Endothelial cell of umbilical vein (primary cell): Measurements from ENCODE around the gene COX7B2. TPM values are rescaled to one million over a fixed set of nuclear protein-coding genes. Genes with fewer than 3 reads are reported as not detected.

Experiments used
- BruUV-seq: library from RNA; stranded (reverse); fragments of 400-500 nt; replicated peaks from 2 replicates; lab custom pipeline; 2021; lab: Mats Ljungman, UMichigan
- CTCF ChIA-PET: fragments of 300-600, 350-600 bp; sonication (Branson Sonifier 250); formaldehyde crosslinking; loops from one replicate; lab custom pipeline; 2021; ENCODE audit warnings: antibody characterized with exemption, inconsistent platforms; lab: Charles Lee
- POLR2A ChIA-PET: fragments of 300-600, 350-600 bp; sonication (Branson Sonifier 250); formaldehyde crosslinking; loops from one replicate; lab custom pipeline; 2021; ENCODE audit warnings: antibody characterized with exemption, inconsistent platforms; lab: Charles Lee
- DNase-seq: peaks from one replicate; pipeline ENCODE4 v3.0.0-alpha.2; 2011; ENCODE audit warnings: low read depth, low spot score
- FAIRE-seq: peaks from 2 replicates; lab custom pipeline; 2011; peaks lifted over from hg19 to GRCh38; lab: Jason Lieb, UNC
- H2AFZ ChIP-seq: 2 replicates; pipeline ENCODE4 v1.6.0; 2012; ENCODE audit warnings: low read depth, low read length, control low read depth, inconsistent platforms
- H3K27ac ChIP-seq: 2 replicates; pipeline ENCODE4 v1.5.1; 2011; ENCODE audit warnings: low read depth, mild to moderate bottlenecking, control low read depth, low read length, moderate library complexity; ENCODE audit not compliant: insufficient read depth
- H3K27me3 ChIP-seq, 2 experiments: 2 replicates each; pipeline versions ENCODE4 v1.6.0 to v1.6.1; 2011; ENCODE audit warnings: low read length in 2 of 2, mixed read lengths in 1 of 2; ENCODE audit not compliant: control insufficient read depth in 2 of 2, insufficient read depth in 2 of 2
- H3K36me3 ChIP-seq, 2 experiments: 2 replicates in 1 of 2; 3 replicates in 1 of 2; pipeline ENCODE4 v1.5.1; 2011; ENCODE audit warnings: low read length in 2 of 2, mild to moderate bottlenecking in 1 of 2, moderate library complexity in 1 of 2; ENCODE audit not compliant: control insufficient read depth in 2 of 2, insufficient read depth in 2 of 2; ENCODE audit errors: extremely low read depth in 1 of 2
- H3K4me1 ChIP-seq: 3 replicates; pipeline ENCODE4 v1.5.1; 2011; ENCODE audit warnings: mild to moderate bottlenecking, low read length; ENCODE audit not compliant: control insufficient read depth, insufficient read depth; ENCODE audit errors: extremely low read depth
- H3K4me2 ChIP-seq: 2 replicates; pipeline ENCODE4 v1.6.1; 2011; ENCODE audit warnings: low read length, control low read depth, mixed read lengths; ENCODE audit not compliant: insufficient read depth
- H3K4me3 ChIP-seq, 3 experiments: fragments of 200-600 bp in 1 of 3; sonication (generic), shearing (Covaris generic) in 1 of 3; replicated peaks in 1 of 3; 2 replicates each; pipeline ENCODE4 v1.5.1; 2011 to 2016; ENCODE audit warnings: control low read depth in 3 of 3, low read length in 3 of 3, mild to moderate bottlenecking in 2 of 3, inconsistent platforms in 1 of 3, low read depth in 1 of 3, moderate library complexity in 1 of 3; ENCODE audit not compliant: insufficient read depth in 1 of 3
- H3K79me2 ChIP-seq: 2 replicates; pipeline ENCODE4 v1.6.0; 2012; ENCODE audit warnings: low read length, inconsistent platforms; ENCODE audit not compliant: control insufficient read depth, insufficient read depth
- H3K9ac ChIP-seq: replicated peaks from 2 replicates; pipeline ENCODE3; 2011; ENCODE audit warnings: low read length, control low read depth; ENCODE audit not compliant: insufficient read depth; ENCODE audit errors: extremely low read depth
- H3K9me1 ChIP-seq: replicated peaks from 3 replicates; pipeline ENCODE4 v1.6.0; 2011; ENCODE audit warnings: mild to moderate bottlenecking, low read length; ENCODE audit not compliant: control insufficient read depth, insufficient read depth; ENCODE audit errors: extremely low read depth
- H3K9me3 ChIP-seq: replicated peaks from 2 replicates; pipeline ENCODE4 v1.5.1; 2012; ENCODE audit warnings: low read length, inconsistent platforms; ENCODE audit not compliant: control insufficient read depth, insufficient read depth
- H4K20me1 ChIP-seq: replicated peaks from 2 replicates; pipeline ENCODE3; 2011; ENCODE audit warnings: mild to moderate bottlenecking, low read length; ENCODE audit not compliant: control insufficient read depth, insufficient read depth; ENCODE audit errors: extremely low read depth
- FOS ChIP-seq: IDR thresholded peaks from 2 replicates; pipeline ENCODE4 v1.6.1; 2011; ENCODE audit warnings: mild to moderate bottlenecking, low read length, moderate library complexity, borderline replicate concordance; ENCODE audit not compliant: insufficient read depth
- GATA2 ChIP-seq: IDR thresholded peaks from 2 replicates; pipeline ENCODE4 v1.7.0; 2011; ENCODE audit warnings: low read depth, mild to moderate bottlenecking, moderate library complexity, mixed read lengths, low read length; ENCODE audit not compliant: insufficient read length, insufficient read depth
- MYC ChIP-seq: IDR thresholded peaks from one replicate; pipeline ENCODE4 v1.6.1; 2011; ENCODE audit warnings: mild to moderate bottlenecking, low read depth, low read length
- POLR2A ChIP-seq: IDR thresholded peaks from 2 replicates; pipeline ENCODE4 v1.6.1; 2012; ENCODE audit warnings: low read depth, mild to moderate bottlenecking, control low read depth, low read length
- POLR2AphosphoS5 ChIP-seq: IDR thresholded peaks from 2 replicates; pipeline ENCODE4 v1.6.1; 2012; ENCODE audit warnings: low read depth, mild to moderate bottlenecking, control low read depth, low read length, moderate library complexity; ENCODE audit not compliant: insufficient read depth
- dilution Hi-C: fragments of 300-500 bp; cut with MboI; formaldehyde crosslinking; loops from one replicate; pipeline ENCODE4 v1.15.0; 2019; ENCODE audit warnings: low sequenced_read_pairs; ENCODE audit not compliant: extremely low pct_ligation_motif_present
- intact Hi-C: fragments of 100-400 bp; cut with micrococcal nuclease; formaldehyde crosslinking; loops from one replicate; pipeline ENCODE4 v1.10.0; 2022
- polyA plus RNA-seq, 4 experiments: library from polyadenylated mRNA; depleted of rRNA in 3 of 4; stranded (reverse) in 3 of 4; unstranded in 1 of 4; fragments of >200 nt; gene quantifications; 2 replicates each; pipeline versions ENCODE4 v1.2.1 to v1.2.3, GENCODE V29; 2011 to 2012; ENCODE audit warnings: missing spikeins in 1 of 4
- total RNA-seq: library from RNA; stranded (reverse); gene quantifications from 2 replicates; pipeline ENCODE4 v1.2.3, GENCODE V29; 2021
- TF ChIP-seq, protein P1 (sequence below): IDR thresholded peaks from 2 replicates; pipeline ENCODE4 v1.6.1; 2011; ENCODE audit not compliant: insufficient read depth, insufficient read length
- TF ChIP-seq, protein P2 (sequence below), 2 donors: IDR thresholded peaks; 1 replicate in 1 of 2; 2 replicates in 1 of 2; pipeline ENCODE4 v1.5.1; 2011; ENCODE audit warnings: low read length in 2 of 2, mild to moderate bottlenecking in 2 of 2, moderate library complexity in 2 of 2, control low read depth in 1 of 2, inconsistent platforms in 1 of 2, low read depth in 1 of 2; ENCODE audit not compliant: insufficient read depth in 1 of 2; ENCODE audit errors: extremely low read depth in 1 of 2

COX7B2 gene
- total and polyA plus RNA-seq, 2 donors (not counting 3 experiments of a cell fraction or from before 2014, with no cell fraction given), result not detected

DNA sequence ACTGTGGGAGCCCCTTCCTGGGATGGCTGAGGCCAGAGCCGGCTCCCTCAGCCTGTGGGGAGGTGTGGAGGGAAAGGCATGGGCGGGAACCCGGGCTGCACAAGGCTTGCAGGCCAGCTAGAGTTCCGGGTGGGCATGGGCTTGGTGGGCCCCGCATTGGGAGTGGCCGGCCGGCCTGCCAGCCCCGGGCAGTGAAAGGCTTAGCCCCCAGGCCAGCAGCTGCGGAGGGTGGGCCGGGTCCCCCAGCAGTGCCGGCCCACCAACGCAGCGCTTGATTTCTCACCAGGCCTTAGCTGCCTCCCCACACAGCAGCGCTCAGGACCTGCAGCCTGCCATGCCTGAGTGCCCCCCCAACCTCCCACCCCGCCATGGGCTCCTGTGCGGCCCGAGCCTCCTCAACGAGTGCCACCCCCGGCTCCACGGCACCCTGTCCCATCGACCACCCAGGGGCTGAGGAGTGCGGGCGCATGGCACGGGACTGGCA lies 78.0 kb downstream of the COX7B2 start:
- DNase-seq, result no peak
- no peak overlapping the region for H3K27ac ChIP-seq
- H3K4me2 ChIP-seq, result no peak overlapping the region
- no peak overlapping the region for H2AFZ ChIP-seq
- no peaks in the 10 kb centered on the region for H3K36me3 ChIP-seq
- no peaks in the 10 kb centered on the region for H3K4me1 ChIP-seq
- dilution Hi-C loops, result no loop called here
- no peaks in the 10 kb centered on the region for H3K79me2 ChIP-seq
- CTCF ChIA-PET, result interaction anchor here (0.8 kb wide), 1 partner anchor 292 kb away, joined by 3 read pairs; no protein-coding TSS in a partner anchor
- intact Hi-C loops, result no loop called here
- no peaks in the 10 kb centered on the region for H4K20me1 ChIP-seq
- H3K9ac ChIP-seq, result no peak overlapping the region
- no peak overlapping the region for H3K4me3 ChIP-seq
- no TSS peak for BruUV-seq
- H3K27me3 ChIP-seq, result no peaks in the 10 kb centered on the region
- TF ChIP-seq, protein P1, sequence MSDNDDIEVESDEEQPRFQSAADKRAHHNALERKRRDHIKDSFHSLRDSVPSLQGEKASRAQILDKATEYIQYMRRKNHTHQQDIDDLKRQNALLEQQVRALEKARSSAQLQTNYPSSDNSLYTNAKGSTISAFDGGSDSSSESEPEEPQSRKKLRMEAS, result no peak
- TF ChIP-seq POLR2AphosphoS5, result no peak
- TF ChIP-seq GATA2, result no peak
- no peak for TF ChIP-seq MYC
- TF ChIP-seq, protein P2, sequence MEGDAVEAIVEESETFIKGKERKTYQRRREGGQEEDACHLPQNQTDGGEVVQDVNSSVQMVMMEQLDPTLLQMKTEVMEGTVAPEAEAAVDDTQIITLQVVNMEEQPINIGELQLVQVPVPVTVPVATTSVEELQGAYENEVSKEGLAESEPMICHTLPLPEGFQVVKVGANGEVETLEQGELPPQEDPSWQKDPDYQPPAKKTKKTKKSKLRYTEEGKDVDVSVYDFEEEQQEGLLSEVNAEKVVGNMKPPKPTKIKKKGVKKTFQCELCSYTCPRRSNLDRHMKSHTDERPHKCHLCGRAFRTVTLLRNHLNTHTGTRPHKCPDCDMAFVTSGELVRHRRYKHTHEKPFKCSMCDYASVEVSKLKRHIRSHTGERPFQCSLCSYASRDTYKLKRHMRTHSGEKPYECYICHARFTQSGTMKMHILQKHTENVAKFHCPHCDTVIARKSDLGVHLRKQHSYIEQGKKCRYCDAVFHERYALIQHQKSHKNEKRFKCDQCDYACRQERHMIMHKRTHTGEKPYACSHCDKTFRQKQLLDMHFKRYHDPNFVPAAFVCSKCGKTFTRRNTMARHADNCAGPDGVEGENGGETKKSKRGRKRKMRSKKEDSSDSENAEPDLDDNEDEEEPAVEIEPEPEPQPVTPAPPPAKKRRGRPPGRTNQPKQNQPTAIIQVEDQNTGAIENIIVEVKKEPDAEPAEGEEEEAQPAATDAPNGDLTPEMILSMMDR (IDR thresholded peaks at IDR 0.05; ENCODE audit: extremely low read depth in 1 of 2, insufficient read depth in 1 of 2, low read depth in 1 of 2, low read length in 2 of 2), result no peak
- TF ChIP-seq POLR2A, result no peak
- no peak for TF ChIP-seq FOS
- H3K9me1 ChIP-seq, result no peaks in the 10 kb centered on the region
- POLR2A ChIA-PET, result no interaction called here
- no peaks in the 10 kb centered on the region for H3K9me3 ChIP-seq
- no peak for FAIRE-seq
